Liver (tissue), 9 donors: Measurements from ENCODE around the gene COL17A1. TPM values are rescaled to one million over a fixed set of nuclear protein-coding genes. Genes with fewer than 3 reads are reported as not detected.

Source experiments
- DNase-seq: peaks from one replicate; pipeline ENCODE4 v3.0.0-alpha.2; 2017; ENCODE audit warnings: low spot score
- H3K27ac ChIP-seq, 2 donors: one replicate each; pipeline ENCODE4 v1.7.0; 2013; ENCODE audit warnings: inconsistent platforms in 2 of 2, low read length in 2 of 2, control low read depth in 1 of 2, low read depth in 1 of 2, mild to moderate bottlenecking in 1 of 2
- H3K27me3 ChIP-seq, 4 donors: one replicate each; pipeline versions ENCODE4 v1.6.1 to v1.7.0; 2013; ENCODE audit warnings: low read length in 3 of 4, inconsistent platforms in 1 of 4, mild to moderate bottlenecking in 1 of 4, moderate library complexity in 1 of 4; ENCODE audit not compliant: control insufficient read depth in 4 of 4, insufficient read depth in 4 of 4
- H3K36me3 ChIP-seq, 4 donors: one replicate each; pipeline versions ENCODE4 v1.6.1 to v1.7.0; 2013; ENCODE audit warnings: low read length in 3 of 4, mild to moderate bottlenecking in 3 of 4, low read depth in 1 of 4, moderate library complexity in 1 of 4; ENCODE audit not compliant: control insufficient read depth in 4 of 4, insufficient read depth in 3 of 4
- H3K4me1 ChIP-seq, 4 donors: one replicate each; pipeline versions ENCODE4 v1.6.1 to v1.7.0; 2013; ENCODE audit warnings: low read length in 3 of 4, mild to moderate bottlenecking in 3 of 4, moderate library complexity in 1 of 4; ENCODE audit not compliant: control insufficient read depth in 4 of 4, insufficient read depth in 4 of 4
- H3K4me3 ChIP-seq, 3 donors: one replicate each; pipeline versions ENCODE4 v1.6.1 to v1.7.0; 2013; ENCODE audit warnings: low read length in 3 of 3, control low read depth in 1 of 3, low read depth in 1 of 3, mild to moderate bottlenecking in 1 of 3
- H3K9ac ChIP-seq, 2 donors: one replicate each; pipeline ENCODE4 v1.7.0; 2013; ENCODE audit warnings: low read length in 2 of 2, mild to moderate bottlenecking in 2 of 2, moderate library complexity in 2 of 2, control low read depth in 1 of 2, low read depth in 1 of 2
- H3K9me3 ChIP-seq, 4 donors: one replicate each; pipeline versions ENCODE4 v1.6.1 to v1.7.0; 2013; ENCODE audit warnings: low read length in 3 of 4; ENCODE audit not compliant: control insufficient read depth in 4 of 4
- CTCF ChIP-seq: fragments of 150-350 bp; IDR thresholded peaks from 2 replicates; pipeline ENCODE4 v1.5.1; 2017; ENCODE audit warnings: improper control_type of control experiment, low read depth, low read length; ENCODE audit not compliant: missing input control
- EGR1 ChIP-seq, 2 donors: IDR thresholded peaks; 2 replicates each; pipeline ENCODE4 v1.6.1; 2016 to 2018; ENCODE audit warnings: antibody characterized with exemption in 2 of 2, low read depth in 2 of 2
- FOXA1 ChIP-seq: IDR thresholded peaks from 2 replicates; pipeline ENCODE4 v1.6.1; 2016; ENCODE audit warnings: antibody characterized with exemption
- FOXA2 ChIP-seq: IDR thresholded peaks from 2 replicates; pipeline ENCODE4 v1.6.1; 2016; ENCODE audit warnings: antibody characterized with exemption
- GABPA ChIP-seq, 2 donors: IDR thresholded peaks in 1 of 2; conservative IDR thresholded peaks in 1 of 2; 2 replicates each; pipeline ENCODE4 v1.6.1; 2016; ENCODE audit warnings: antibody characterized with exemption in 2 of 2, mild to moderate bottlenecking in 1 of 2, moderate library complexity in 1 of 2
- HNF4A ChIP-seq, 2 donors: conservative IDR thresholded peaks; 2 replicates each; pipeline ENCODE4 v1.6.1; 2016; ENCODE audit warnings: antibody characterized with exemption in 2 of 2, mild to moderate bottlenecking in 2 of 2
- HNF4G ChIP-seq: IDR thresholded peaks from 2 replicates; pipeline ENCODE4 v1.6.1; 2016; ENCODE audit warnings: antibody characterized with exemption
- JUND ChIP-seq, 2 donors: IDR thresholded peaks; 2 replicates each; pipeline ENCODE4 v1.6.1; 2016; ENCODE audit warnings: antibody characterized with exemption in 2 of 2
- MAX ChIP-seq: IDR thresholded peaks from 2 replicates; pipeline ENCODE4 v1.6.1; 2016; ENCODE audit warnings: antibody characterized with exemption
- NR2F2 ChIP-seq: IDR thresholded peaks from 2 replicates; pipeline ENCODE4 v1.6.1; 2016; ENCODE audit warnings: antibody characterized with exemption
- RAD21 ChIP-seq, 2 donors: IDR thresholded peaks; 2 replicates each; pipeline ENCODE4 v1.6.1; 2016; ENCODE audit warnings: antibody characterized with exemption in 2 of 2, mild to moderate bottlenecking in 2 of 2
- RXRA ChIP-seq, 2 donors: IDR thresholded peaks; 2 replicates each; pipeline ENCODE4 v1.6.1; 2017 to 2018; ENCODE audit warnings: antibody characterized with exemption in 2 of 2, mild to moderate bottlenecking in 1 of 2
- SP1 ChIP-seq: IDR thresholded peaks from 2 replicates; pipeline ENCODE4 v1.6.1; 2018; ENCODE audit warnings: antibody characterized with exemption, mild to moderate bottlenecking
- TAF1 ChIP-seq: conservative IDR thresholded peaks from 2 replicates; pipeline ENCODE4 v1.6.1; 2016; ENCODE audit warnings: antibody characterized with exemption, mild to moderate bottlenecking
- YY1 ChIP-seq: IDR thresholded peaks from 2 replicates; pipeline ENCODE4 v1.6.1; 2016; ENCODE audit warnings: antibody characterized with exemption, mild to moderate bottlenecking
- ZBTB33 ChIP-seq: IDR thresholded peaks from 2 replicates; pipeline ENCODE4 v1.6.1; 2016; ENCODE audit warnings: antibody characterized with exemption
- WGBS: extraction: QIAGEN DNeasy Blood & Tissue Kit; methylation state at CpG from one replicate; pipeline ENCODE4 v1.1.7; 2013; 5-methylcytosine and 5-hydroxymethylcytosine counted together
- polyA plus RNA-seq, 2 donors: library from polyadenylated mRNA; stranded (reverse) in 1 of 2; unstranded in 1 of 2; fragments of 200-250 nt in 1 of 2; fragments of >200 nt in 1 of 2; fragmentation: Nextera tagmentation in 1 of 2; extraction: Ambion mirVana in 1 of 2; gene quantifications; one replicate each; pipeline versions ENCODE4 v1.2.1 to v1.2.3, GENCODE V29; 2013 to 2015
- total RNA-seq, 2 donors: library from RNA; depleted of rRNA; stranded (reverse); fragments of >200 nt; gene quantifications; one replicate each; pipeline ENCODE4 v1.2.3, GENCODE V29; 2014
- TF ChIP-seq, protein P1 (sequence below): IDR thresholded peaks from 2 replicates; pipeline ENCODE4 v1.6.1; 2016; ENCODE audit warnings: antibody characterized with exemption
- TF ChIP-seq, protein P2 (sequence below): IDR thresholded peaks from 2 replicates; pipeline ENCODE4 v1.6.1; 2016; ENCODE audit warnings: antibody characterized with exemption, mild to moderate bottlenecking
- donor health status: healthy.
- donor health status: healthy.
- donor health status: healthy.
- donor health status: healthy.
- donor health status: healthy.

Gene COL17A1
- total and polyA plus RNA-seq, 4 donors, result 0.05 to 1.7 TPM; not detected in 2

GRCh38 chr10:104120903-104121484 is 35.3 kb upstream of the COL17A1 start:
- WGBS, result under 1% methylated on average over 28 of the region's 28 CpGs
- H3K27ac ChIP-seq, result peak overlapping the region; percentile 90 to 100

More at GRCh38 chr10:104120903-104121484, 35.3 kb upstream of the COL17A1 start:
- Histone ChIP-seq H3K36me3 (no peaks in the 10 kb centered on the region), H3K4me1 (peaks cover 0 to 7% (median 4%) of the 10 kb centered on the region in 4 donors), H3K4me3 (peak overlapping the region; percentile 64 to 82 (median 75)), H3K9ac (peak overlapping the region; percentile 84 to 99), H3K9me3 (no peaks in the 10 kb centered on the region), H3K27me3 (no peaks in the 10 kb centered on the region)
- DNase-seq, result peak; percentile 79
- TF ChIP-seq, protein P1, sequence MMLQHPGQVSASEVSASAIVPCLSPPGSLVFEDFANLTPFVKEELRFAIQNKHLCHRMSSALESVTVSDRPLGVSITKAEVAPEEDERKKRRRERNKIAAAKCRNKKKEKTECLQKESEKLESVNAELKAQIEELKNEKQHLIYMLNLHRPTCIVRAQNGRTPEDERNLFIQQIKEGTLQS, result no peak
- TF ChIP-seq, protein P2, sequence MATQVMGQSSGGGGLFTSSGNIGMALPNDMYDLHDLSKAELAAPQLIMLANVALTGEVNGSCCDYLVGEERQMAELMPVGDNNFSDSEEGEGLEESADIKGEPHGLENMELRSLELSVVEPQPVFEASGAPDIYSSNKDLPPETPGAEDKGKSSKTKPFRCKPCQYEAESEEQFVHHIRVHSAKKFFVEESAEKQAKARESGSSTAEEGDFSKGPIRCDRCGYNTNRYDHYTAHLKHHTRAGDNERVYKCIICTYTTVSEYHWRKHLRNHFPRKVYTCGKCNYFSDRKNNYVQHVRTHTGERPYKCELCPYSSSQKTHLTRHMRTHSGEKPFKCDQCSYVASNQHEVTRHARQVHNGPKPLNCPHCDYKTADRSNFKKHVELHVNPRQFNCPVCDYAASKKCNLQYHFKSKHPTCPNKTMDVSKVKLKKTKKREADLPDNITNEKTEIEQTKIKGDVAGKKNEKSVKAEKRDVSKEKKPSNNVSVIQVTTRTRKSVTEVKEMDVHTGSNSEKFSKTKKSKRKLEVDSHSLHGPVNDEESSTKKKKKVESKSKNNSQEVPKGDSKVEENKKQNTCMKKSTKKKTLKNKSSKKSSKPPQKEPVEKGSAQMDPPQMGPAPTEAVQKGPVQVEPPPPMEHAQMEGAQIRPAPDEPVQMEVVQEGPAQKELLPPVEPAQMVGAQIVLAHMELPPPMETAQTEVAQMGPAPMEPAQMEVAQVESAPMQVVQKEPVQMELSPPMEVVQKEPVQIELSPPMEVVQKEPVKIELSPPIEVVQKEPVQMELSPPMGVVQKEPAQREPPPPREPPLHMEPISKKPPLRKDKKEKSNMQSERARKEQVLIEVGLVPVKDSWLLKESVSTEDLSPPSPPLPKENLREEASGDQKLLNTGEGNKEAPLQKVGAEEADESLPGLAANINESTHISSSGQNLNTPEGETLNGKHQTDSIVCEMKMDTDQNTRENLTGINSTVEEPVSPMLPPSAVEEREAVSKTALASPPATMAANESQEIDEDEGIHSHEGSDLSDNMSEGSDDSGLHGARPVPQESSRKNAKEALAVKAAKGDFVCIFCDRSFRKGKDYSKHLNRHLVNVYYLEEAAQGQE, result no peak
- peak in 1 of 2 donors; percentile 13 for TF ChIP-seq RXRA (IDR thresholded peaks at IDR 0.05)
- TF ChIP-seq TAF1, result no peak
- no peak for TF ChIP-seq HNF4G
- TF ChIP-seq FOXA2, result no peak
- peak; percentile 13 for TF ChIP-seq ZBTB33
- peak; percentile 59 for TF ChIP-seq MAX
- TF ChIP-seq NR2F2, result no peak
- no peak for TF ChIP-seq CTCF
- peak; percentile 85 for TF ChIP-seq YY1
- TF ChIP-seq FOXA1, result no peak
- TF ChIP-seq RAD21 (IDR thresholded peaks at IDR 0.05), result no peak
- TF ChIP-seq SP1, result peak; percentile 63
- no peak for TF ChIP-seq JUND (IDR thresholded peaks at IDR 0.05)
- TF ChIP-seq HNF4A (conservative IDR thresholded peaks at IDR 0.05), result peak in 1 of 2 donors; percentile 14
- no peak for TF ChIP-seq GABPA (IDR thresholded peaks at IDR 0.05 in 1 of 2, conservative IDR thresholded peaks at IDR 0.05 in 1 of 2)
- TF ChIP-seq EGR1 (IDR thresholded peaks at IDR 0.05; ENCODE audit: low read depth in 2 of 2), result no peak
